Measurements from ENCODE around the gene ZNF785.

- TF ChIP-seq CTCF (IDR thresholded peaks at IDR 0.05 in 4 of 5, conservative IDR thresholded peaks at IDR 0.05 in 1 of 5) (no peak), POLR2A (IDR thresholded peaks at IDR 0.05) (no peak)
Measured at GRCh38 chr16:30604316-30604947, 18.9 kb upstream of the ZNF785 start.
